ENCODE results near the gene PXDN. TPM values are rescaled to one million over a fixed set of nuclear protein-coding genes. Genes with fewer than 3 reads are reported as not detected.

The PXDN gene
- total and polyA plus RNA-seq, 2 of the 13 experiments (the other 11 are each of a cell fraction or from before 2014, with no cell fraction given), result not detected

DNA sequence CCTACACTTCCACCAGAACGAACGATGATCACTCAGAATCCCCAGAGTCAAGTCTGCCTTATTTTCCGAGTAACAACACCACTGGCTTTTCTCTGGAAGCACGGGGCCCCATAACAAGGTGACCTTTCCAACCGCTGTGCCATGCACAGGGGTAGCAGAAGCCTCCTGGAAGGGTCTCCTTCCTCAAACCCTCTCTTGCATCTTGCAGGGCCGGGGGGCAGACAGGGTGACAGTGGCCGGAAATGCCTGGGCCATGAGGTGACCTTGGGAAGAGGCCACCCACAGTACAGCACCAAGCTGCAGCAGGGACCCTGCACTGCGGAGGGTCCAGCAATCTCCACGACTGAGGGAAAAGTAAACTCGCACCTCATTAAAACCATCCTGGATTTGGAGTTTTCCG lies 108.5 kb downstream of the PXDN start:
- peaks cover 21 to 91% of the 10 kb centered on the region in 2 experiments for H3K27me3 ChIP-seq (ENCODE audit: control insufficient read depth in 1 of 2, insufficient read depth in 2 of 2, low read length in 2 of 2)
- H3K9ac ChIP-seq (ENCODE audit: insufficient read depth, low read depth, low read length), result no peak overlapping the region
- H4K20me1 ChIP-seq (ENCODE audit: insufficient read depth, low read length), result no peaks in the 10 kb centered on the region
- no peak overlapping the region for H3K4me3 ChIP-seq (replicated peaks in 1 of 3; ENCODE audit: insufficient read depth in 1 of 3, low read depth in 2 of 3, low read length in 3 of 3)
- WGBS (ENCODE audit: low lambda C conversion rate), result 8% methylated on average over 9 of the region's 11 CpGs
- FAIRE-seq, result no peak
- DNase-seq (ENCODE audit: low spot score), result no peak
- H3K4me2 ChIP-seq (ENCODE audit: low read depth, low read length), result no peak overlapping the region
- H2AFZ ChIP-seq (ENCODE audit: low read length), result no peak overlapping the region
- H3K4me1 ChIP-seq (ENCODE audit: insufficient read depth, low read length), result no peaks in the 10 kb centered on the region
- no TSS peak for BruUV-seq (replicated peaks)
- CTCF ChIA-PET (ENCODE audit: low intra/inter-chr PET ratio, low total read pairs), result no interaction called here
- H3K36me3 ChIP-seq (replicated peaks in 1 of 2; ENCODE audit: control insufficient read depth in 1 of 2, insufficient read depth in 2 of 2, low read length in 2 of 2), result no peaks in the 10 kb centered on the region
- no peaks in the 10 kb centered on the region for H3K79me2 ChIP-seq (ENCODE audit: insufficient read depth, low read length)
- H3K9me3 ChIP-seq (ENCODE audit: low read length), result no peaks in the 10 kb centered on the region
- POLR2A ChIA-PET, result no interaction called here
- intact Hi-C loops (cut with micrococcal nuclease; ENCODE audit: unreplicated experiment), result no loop called here
- no peak overlapping the region for H3K27ac ChIP-seq (ENCODE audit: extremely low read length, insufficient read depth, low read length)
- no peak for ATAC-seq
- 0 out of 2 replicates have a peak, but pooled peaks have one; percentile 6 for TF ChIP-seq GABPA (IDR thresholded peaks at IDR 0.05; ENCODE audit: low read depth, low read length)
- no peak for TF ChIP-seq GABPA (CRISPR knock-in tag; IDR thresholded peaks at IDR 0.05; ENCODE audit: low read depth)
- no peak for TF ChIP-seq REST (IDR thresholded peaks at IDR 0.05; ENCODE audit: borderline replicate concordance in 1 of 2, low read depth in 1 of 2, low read length in 2 of 2)
- no peak for TF ChIP-seq HCFC1 (IDR thresholded peaks at IDR 0.05; ENCODE audit: low read depth, low read length)
- TF ChIP-seq, protein P1, sequence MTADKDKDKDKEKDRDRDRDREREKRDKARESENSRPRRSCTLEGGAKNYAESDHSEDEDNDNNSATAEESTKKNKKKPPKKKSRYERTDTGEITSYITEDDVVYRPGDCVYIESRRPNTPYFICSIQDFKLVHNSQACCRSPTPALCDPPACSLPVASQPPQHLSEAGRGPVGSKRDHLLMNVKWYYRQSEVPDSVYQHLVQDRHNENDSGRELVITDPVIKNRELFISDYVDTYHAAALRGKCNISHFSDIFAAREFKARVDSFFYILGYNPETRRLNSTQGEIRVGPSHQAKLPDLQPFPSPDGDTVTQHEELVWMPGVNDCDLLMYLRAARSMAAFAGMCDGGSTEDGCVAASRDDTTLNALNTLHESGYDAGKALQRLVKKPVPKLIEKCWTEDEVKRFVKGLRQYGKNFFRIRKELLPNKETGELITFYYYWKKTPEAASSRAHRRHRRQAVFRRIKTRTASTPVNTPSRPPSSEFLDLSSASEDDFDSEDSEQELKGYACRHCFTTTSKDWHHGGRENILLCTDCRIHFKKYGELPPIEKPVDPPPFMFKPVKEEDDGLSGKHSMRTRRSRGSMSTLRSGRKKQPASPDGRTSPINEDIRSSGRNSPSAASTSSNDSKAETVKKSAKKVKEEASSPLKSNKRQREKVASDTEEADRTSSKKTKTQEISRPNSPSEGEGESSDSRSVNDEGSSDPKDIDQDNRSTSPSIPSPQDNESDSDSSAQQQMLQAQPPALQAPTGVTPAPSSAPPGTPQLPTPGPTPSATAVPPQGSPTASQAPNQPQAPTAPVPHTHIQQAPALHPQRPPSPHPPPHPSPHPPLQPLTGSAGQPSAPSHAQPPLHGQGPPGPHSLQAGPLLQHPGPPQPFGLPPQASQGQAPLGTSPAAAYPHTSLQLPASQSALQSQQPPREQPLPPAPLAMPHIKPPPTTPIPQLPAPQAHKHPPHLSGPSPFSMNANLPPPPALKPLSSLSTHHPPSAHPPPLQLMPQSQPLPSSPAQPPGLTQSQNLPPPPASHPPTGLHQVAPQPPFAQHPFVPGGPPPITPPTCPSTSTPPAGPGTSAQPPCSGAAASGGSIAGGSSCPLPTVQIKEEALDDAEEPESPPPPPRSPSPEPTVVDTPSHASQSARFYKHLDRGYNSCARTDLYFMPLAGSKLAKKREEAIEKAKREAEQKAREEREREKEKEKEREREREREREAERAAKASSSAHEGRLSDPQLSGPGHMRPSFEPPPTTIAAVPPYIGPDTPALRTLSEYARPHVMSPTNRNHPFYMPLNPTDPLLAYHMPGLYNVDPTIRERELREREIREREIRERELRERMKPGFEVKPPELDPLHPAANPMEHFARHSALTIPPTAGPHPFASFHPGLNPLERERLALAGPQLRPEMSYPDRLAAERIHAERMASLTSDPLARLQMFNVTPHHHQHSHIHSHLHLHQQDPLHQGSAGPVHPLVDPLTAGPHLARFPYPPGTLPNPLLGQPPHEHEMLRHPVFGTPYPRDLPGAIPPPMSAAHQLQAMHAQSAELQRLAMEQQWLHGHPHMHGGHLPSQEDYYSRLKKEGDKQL (CRISPR knock-in tag; IDR thresholded peaks at IDR 0.05; ENCODE audit: low read depth), result no peak
- TF ChIP-seq HOXD1 (CRISPR knock-in tag; IDR thresholded peaks at IDR 0.05), result no peak
- in situ Hi-C loops (cut with HindIII; ENCODE audit: extremely low pct_ligation_motif_present, low pct_unique_long_range_greater_than_20kb), result no loop called here
